ENCODE data around the gene RGS6. TPM values are rescaled to one million over a fixed set of nuclear protein-coding genes. Genes with fewer than 3 reads are reported as not detected.

RGS6 gene
- total RNA-seq, 4 donors from 2014 or later: 0.50 to 6.5 (median 4.7) TPM

DNA sequence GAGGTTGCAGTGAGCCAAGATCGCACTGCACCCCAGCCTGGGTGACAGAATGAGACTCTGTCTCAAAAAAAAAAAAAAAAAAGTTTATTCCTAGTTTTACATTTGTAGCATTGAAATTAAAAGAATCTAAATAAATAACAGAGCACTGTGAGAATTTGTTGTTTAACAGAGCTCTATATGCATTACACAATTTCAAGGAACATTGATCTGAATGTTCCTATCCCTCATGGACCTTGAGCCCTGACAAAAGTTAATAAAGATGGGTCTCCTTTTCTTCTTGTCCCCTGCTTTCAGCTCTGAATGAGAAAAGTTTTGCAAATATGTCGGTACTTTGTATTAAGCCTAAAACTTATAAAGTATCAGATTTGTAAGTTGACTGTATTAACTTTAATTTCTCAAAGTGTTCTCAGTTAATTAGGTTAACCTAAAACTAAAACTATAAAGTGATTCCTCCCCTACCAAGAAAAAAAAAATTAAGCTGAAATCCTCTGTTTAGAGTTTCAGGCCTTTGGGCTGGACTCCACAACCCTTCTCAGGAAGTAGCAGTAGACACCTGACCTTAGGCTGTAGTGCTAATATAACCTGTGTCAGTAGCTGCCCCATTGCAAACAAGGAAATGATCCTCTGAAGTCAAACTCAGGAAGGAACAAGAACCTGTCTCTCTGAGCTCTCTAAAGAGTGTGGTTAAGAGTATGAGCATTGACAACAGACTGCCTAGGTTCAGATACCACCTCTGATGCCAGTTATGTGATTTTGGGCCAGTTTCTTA lies 484.0 kb downstream of the RGS6 start:
- no peak for TF ChIP-seq POLR2AphosphoS5 (IDR thresholded peaks at IDR 0.05)
- no peak for TF ChIP-seq EP300 (IDR thresholded peaks at IDR 0.05)
- TF ChIP-seq POLR2A (IDR thresholded peaks at IDR 0.05): no peak
- no peak for TF ChIP-seq CTCF (IDR thresholded peaks at IDR 0.05)
- 92 to 100% methylated on average over 1 to 2 of the region's 2 CpGs for WGBS, 2 donors (ENCODE audit: low coverage in 1 of 2)
- Histone ChIP-seq H3K36me3 (no peaks in the 10 kb centered on the region), H3K27me3 (peaks cover 4% of the 10 kb centered on the region), H3K27ac (no peak overlapping the region), H3K9me3 (peaks cover 0 to 11% (median 0%) of the 10 kb centered on the region in 3 donors), H3K4me3 (no peak overlapping the region), H3K4me1 (peaks cover 0 to 8% (median 0%) of the 10 kb centered on the region in 3 donors)
- ATAC-seq: no peak

- Histone ChIP-seq H3K36me3 (no peaks in the 10 kb centered on the region), H3K4me3 (no peak overlapping the region), H3K27me3 (peaks cover 4% of the 10 kb centered on the region), H3K9me3 (peaks cover 0 to 11% (median 0%) of the 10 kb centered on the region in 3 donors), H3K27ac (no peak overlapping the region), H3K4me1 (peaks cover 0 to 9% (median 0%) of the 10 kb centered on the region in 3 donors)
- TF ChIP-seq POLR2AphosphoS5 (IDR thresholded peaks at IDR 0.05) (no peak), POLR2A (IDR thresholded peaks at IDR 0.05) (no peak), CTCF (IDR thresholded peaks at IDR 0.05) (no peak), EP300 (IDR thresholded peaks at IDR 0.05) (no peak)
- ATAC-seq: no peak
- WGBS, 2 donors (ENCODE audit: low coverage in 1 of 2): 50 to 66% methylated on average over 1 to 4 of the region's 7 CpGs
These were observed 484.7 kb downstream of the RGS6 start for GRCh38 chr14:72416892-72417291.

DNA sequence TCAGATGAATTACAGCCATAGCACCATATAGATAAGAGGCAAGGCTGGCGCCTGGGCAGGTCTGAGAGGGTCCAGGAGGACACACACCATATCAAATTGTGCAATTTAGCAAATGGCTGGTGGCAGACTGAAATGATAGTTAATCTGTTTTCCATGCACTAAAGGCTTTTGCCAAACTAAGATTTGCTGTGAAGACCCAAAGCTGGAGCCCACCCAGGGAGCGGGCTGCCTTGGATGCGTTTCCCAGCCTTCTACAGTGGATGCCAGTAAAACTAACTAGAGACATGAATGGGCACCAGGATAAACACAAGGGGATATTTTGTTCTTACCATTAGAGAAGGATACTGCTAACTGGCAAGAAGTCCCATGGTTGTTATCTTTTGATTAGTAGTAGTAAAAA lies 486.6 kb downstream of the RGS6 start:
- no peak overlapping the region for H3K4me3 ChIP-seq
- ATAC-seq: no peak
- peaks cover 0 to 9% (median 0%) of the 10 kb centered on the region in 3 donors for H3K4me1 ChIP-seq
- H3K9me3 ChIP-seq: peaks cover 0 to 11% (median 0%) of the 10 kb centered on the region in 3 donors
- H3K27me3 ChIP-seq: peaks cover 4% of the 10 kb centered on the region
- 72 to 100% methylated on average over 2 to 3 of the region's 3 CpGs for WGBS, 2 donors (ENCODE audit: low coverage in 1 of 2)
- no peak overlapping the region for H3K27ac ChIP-seq
- H3K36me3 ChIP-seq: no peaks in the 10 kb centered on the region
- TF ChIP-seq POLR2AphosphoS5 (IDR thresholded peaks at IDR 0.05) (no peak), EP300 (IDR thresholded peaks at IDR 0.05) (no peak), CTCF (IDR thresholded peaks at IDR 0.05) (no peak)

GRCh38 chr14:72419226-72419775 lies 487.1 kb downstream of the RGS6 start:
- Histone ChIP-seq H3K27me3 (peaks cover 4% of the 10 kb centered on the region), H3K4me1 (peaks cover 0 to 9% (median 0%) of the 10 kb centered on the region in 3 donors), H3K27ac (no peak overlapping the region), H3K4me3 (no peak overlapping the region), H3K9me3 (peaks cover 0 to 11% (median 0%) of the 10 kb centered on the region in 3 donors), H3K36me3 (no peaks in the 10 kb centered on the region)
- TF ChIP-seq POLR2AphosphoS5 (IDR thresholded peaks at IDR 0.05) (no peak), POLR2A (IDR thresholded peaks at IDR 0.05) (no peak), EP300 (IDR thresholded peaks at IDR 0.05) (no peak), CTCF (IDR thresholded peaks at IDR 0.05) (no peak)
- whole genome bisulfite sequencing, 2 donors (ENCODE audit: low coverage in 1 of 2): 90 to 96% methylated on average over 2 to 4 of the region's 6 CpGs
- no peak for ATAC-seq
